ENCODE data around the gene THAP10.

THAP10 gene

DNA sequence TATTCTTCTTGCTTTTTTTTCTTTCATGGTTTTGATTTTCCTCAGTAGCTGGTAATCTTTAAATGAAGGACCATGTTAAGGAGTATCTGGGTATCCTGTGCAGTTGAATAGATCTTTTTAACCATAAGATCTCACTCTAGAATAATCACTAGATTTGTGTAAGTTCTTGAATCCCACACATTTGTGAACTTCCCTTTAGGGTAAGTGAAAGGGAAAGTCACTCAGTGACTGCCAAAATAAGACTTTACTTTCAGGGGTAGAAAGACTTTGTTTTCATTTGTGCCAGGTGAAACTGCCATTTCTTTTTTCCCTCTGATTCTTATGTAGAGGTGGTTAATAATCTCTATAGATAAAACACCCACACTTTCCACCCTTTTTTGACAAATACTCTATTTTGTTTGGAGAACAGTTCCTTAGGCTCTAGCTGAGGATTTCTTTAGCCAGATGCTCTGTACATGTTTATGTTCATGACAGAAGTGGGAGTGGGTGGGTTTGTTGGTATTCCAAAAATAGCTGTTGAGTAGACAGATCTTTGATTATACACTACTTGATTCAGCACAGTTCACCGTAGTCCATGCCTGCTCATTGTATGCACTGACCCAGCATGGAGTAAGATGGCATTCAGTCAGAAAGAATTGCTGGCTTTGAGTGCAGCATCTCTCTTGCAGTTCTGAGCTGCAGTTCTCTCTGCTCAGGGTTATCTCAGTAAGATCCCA is 28.9 kb upstream of the THAP10 start:
- no peaks in the 10 kb centered on the region for H3K27me3 ChIP-seq (ENCODE audit: insufficient read depth, low read depth)
- H3K4me3 ChIP-seq (IDR thresholded peaks at IDR 0.05; ENCODE audit: insufficient read depth, low read depth, low read length): no peak overlapping the region
- no peaks in the 10 kb centered on the region for H3K36me3 ChIP-seq (ENCODE audit: insufficient read depth)
- H3K4me1 ChIP-seq (ENCODE audit: low read depth, poor library complexity, severe bottlenecking): no peaks in the 10 kb centered on the region
- no peaks in the 10 kb centered on the region for H3K79me2 ChIP-seq (ENCODE audit: insufficient read depth, low read depth)
- H3K9ac ChIP-seq: no peak overlapping the region
- no peaks in the 10 kb centered on the region for H4K20me1 ChIP-seq (ENCODE audit: insufficient read depth)
- TF ChIP-seq, protein P1, sequence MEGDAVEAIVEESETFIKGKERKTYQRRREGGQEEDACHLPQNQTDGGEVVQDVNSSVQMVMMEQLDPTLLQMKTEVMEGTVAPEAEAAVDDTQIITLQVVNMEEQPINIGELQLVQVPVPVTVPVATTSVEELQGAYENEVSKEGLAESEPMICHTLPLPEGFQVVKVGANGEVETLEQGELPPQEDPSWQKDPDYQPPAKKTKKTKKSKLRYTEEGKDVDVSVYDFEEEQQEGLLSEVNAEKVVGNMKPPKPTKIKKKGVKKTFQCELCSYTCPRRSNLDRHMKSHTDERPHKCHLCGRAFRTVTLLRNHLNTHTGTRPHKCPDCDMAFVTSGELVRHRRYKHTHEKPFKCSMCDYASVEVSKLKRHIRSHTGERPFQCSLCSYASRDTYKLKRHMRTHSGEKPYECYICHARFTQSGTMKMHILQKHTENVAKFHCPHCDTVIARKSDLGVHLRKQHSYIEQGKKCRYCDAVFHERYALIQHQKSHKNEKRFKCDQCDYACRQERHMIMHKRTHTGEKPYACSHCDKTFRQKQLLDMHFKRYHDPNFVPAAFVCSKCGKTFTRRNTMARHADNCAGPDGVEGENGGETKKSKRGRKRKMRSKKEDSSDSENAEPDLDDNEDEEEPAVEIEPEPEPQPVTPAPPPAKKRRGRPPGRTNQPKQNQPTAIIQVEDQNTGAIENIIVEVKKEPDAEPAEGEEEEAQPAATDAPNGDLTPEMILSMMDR (conservative IDR thresholded peaks at IDR 0.05; ENCODE audit: low read depth, low read length): no peak
- no peak overlapping the region for H3K27ac ChIP-seq
- H2AFZ ChIP-seq (ENCODE audit: low read depth): no peak overlapping the region
- H3K4me2 ChIP-seq: no peak overlapping the region

DNA sequence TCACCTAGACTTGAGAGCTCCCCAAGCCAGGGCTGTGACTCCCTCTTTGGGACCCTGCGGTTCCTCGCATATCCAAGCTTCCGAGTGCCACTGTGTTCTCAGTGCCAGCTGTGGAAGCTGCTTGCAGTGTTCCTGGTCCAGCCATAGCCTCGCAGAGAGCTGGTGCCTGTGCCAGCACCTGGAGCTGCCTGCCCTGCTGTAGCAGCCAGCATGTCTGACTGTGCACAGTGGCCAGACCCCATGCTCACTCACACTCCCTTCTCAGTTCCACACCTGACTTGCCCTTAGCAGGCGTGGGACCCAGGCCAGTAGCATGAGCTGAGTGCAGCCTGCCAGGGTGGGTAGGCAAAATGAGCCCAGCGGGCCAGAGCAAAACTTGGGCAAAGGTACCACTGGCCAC is 25.7 kb upstream of the THAP10 start:
- Histone ChIP-seq H3K4me1 (ENCODE audit: low read depth, poor library complexity, severe bottlenecking) (no peaks in the 10 kb centered on the region), H3K79me2 (ENCODE audit: insufficient read depth, low read depth) (no peaks in the 10 kb centered on the region), H2AFZ (ENCODE audit: low read depth) (no peak overlapping the region), H4K20me1 (ENCODE audit: insufficient read depth) (no peaks in the 10 kb centered on the region), H3K36me3 (ENCODE audit: insufficient read depth) (no peaks in the 10 kb centered on the region), H3K27me3 (ENCODE audit: insufficient read depth, low read depth) (no peaks in the 10 kb centered on the region), H3K4me2 (no peak overlapping the region), H3K27ac (no peak overlapping the region), H3K4me3 (IDR thresholded peaks at IDR 0.05; ENCODE audit: insufficient read depth, low read depth, low read length) (no peak overlapping the region), H3K9ac (no peak overlapping the region)
- TF ChIP-seq, protein P1 (conservative IDR thresholded peaks at IDR 0.05; ENCODE audit: low read depth, low read length): no peak

DNA sequence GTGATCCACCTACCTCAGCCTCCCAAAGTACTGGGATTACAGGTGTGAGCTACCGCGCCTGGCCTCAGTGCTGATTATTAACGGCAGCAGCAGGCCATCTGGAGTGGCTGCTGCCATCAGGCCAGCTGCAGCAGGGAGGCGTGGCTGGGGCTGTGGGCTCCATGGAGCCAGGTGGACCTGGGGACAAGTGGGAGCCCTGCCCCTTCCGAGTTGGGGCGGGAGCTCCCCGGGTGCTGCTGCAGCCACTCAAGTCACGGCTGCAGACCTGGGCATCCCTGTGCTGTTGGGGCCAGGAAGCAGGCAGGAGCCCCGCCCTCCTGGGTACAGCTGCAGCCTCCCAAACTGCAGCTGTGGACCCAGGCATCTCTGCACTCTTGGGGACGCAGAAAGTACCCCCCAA is 24.3 kb upstream of the THAP10 start:
- H4K20me1 ChIP-seq (ENCODE audit: insufficient read depth): no peaks in the 10 kb centered on the region
- TF ChIP-seq, protein P1 (conservative IDR thresholded peaks at IDR 0.05; ENCODE audit: low read depth, low read length): no peak
- H3K4me3 ChIP-seq (IDR thresholded peaks at IDR 0.05; ENCODE audit: insufficient read depth, low read depth, low read length): no peak overlapping the region
- H2AFZ ChIP-seq (ENCODE audit: low read depth): no peak overlapping the region
- H3K4me2 ChIP-seq: no peak overlapping the region
- no peaks in the 10 kb centered on the region for H3K79me2 ChIP-seq (ENCODE audit: insufficient read depth, low read depth)
- no peak overlapping the region for H3K9ac ChIP-seq
- H3K27me3 ChIP-seq (ENCODE audit: insufficient read depth, low read depth): no peaks in the 10 kb centered on the region
- H3K4me1 ChIP-seq (ENCODE audit: low read depth, poor library complexity, severe bottlenecking): no peaks in the 10 kb centered on the region
- no peak overlapping the region for H3K27ac ChIP-seq
- no peaks in the 10 kb centered on the region for H3K36me3 ChIP-seq (ENCODE audit: insufficient read depth)

DNA sequence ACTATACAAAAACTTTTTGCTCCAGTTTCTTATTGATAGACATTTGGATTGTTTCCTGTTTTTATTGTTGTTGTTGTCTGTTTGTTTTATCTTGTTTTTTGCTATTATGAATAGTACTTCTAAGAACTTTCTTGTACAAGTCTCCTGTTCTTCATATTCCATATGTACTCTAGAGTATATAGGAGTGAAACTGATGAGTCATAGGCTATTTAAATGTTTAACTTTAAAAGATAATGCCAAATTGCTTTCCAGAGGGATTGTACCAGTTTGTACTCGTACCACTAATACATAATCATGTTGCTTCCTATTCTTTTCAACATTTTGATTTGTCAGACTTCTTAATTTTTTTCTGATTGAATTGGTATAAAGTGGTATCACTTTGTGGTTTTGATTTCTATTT is 20.0 kb upstream of the THAP10 start:
- Histone ChIP-seq H3K4me2 (no peak overlapping the region), H3K9ac (no peak overlapping the region), H3K4me3 (IDR thresholded peaks at IDR 0.05; ENCODE audit: insufficient read depth, low read depth, low read length) (no peak overlapping the region), H3K27ac (no peak overlapping the region), H3K79me2 (ENCODE audit: insufficient read depth, low read depth) (no peaks in the 10 kb centered on the region), H3K27me3 (ENCODE audit: insufficient read depth, low read depth) (no peaks in the 10 kb centered on the region), H3K36me3 (ENCODE audit: insufficient read depth) (no peaks in the 10 kb centered on the region), H4K20me1 (ENCODE audit: insufficient read depth) (no peaks in the 10 kb centered on the region), H2AFZ (ENCODE audit: low read depth) (no peak overlapping the region), H3K4me1 (ENCODE audit: low read depth, poor library complexity, severe bottlenecking) (no peaks in the 10 kb centered on the region)
- TF ChIP-seq, protein P1 (conservative IDR thresholded peaks at IDR 0.05; ENCODE audit: low read depth, low read length): no peak
